ENCODE measurements around the gene HOXA5. TPM values are rescaled to one million over a fixed set of nuclear protein-coding genes. Genes with fewer than 3 reads are reported as not detected.

HOXA5 gene
- total RNA-seq, 1 donor from 2014 or later: not detected

DNA sequence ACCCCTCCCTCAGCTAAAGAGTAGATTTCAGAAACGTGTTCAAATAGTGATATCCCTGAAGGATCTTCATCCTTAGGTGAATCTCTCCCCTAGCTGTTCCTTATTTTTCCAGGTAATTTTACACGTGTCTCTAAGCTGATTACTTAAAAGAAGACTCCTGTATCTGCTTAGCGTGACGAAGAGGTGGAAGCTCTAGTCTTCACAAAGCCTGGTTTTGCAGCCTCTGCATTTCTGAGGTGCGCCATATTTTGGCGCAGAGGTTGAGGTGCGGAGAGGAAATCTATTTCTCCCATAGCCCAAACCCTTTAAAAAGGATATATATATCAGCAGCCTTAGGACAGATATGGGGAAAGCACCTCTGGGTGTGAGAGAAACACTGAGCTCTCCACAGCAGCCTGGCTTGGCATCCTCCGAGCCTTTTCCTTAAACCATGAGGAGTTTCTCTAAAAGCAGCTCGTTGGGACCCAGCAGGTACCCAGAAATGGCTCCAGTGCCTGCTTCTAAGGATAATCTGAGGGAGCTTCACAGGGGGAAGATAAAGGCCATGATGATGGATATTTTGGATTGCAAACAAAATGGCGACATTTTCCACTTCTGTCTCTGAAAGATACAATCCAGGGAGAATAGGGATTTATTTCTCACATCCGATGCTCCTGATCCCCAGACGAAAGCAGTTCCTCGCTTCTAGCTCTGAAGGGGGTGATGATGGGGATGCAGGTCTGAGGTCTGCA lies 38.0 kb downstream of the HOXA5 start:
- Mint-ChIP-seq H3K4me1 (ENCODE audit: low read depth) (peaks cover 13% of the 10 kb centered on the region), H3K27me3 (ENCODE audit: insufficient read depth) (peaks cover 47% of the 10 kb centered on the region), H3K4me3 (no peak overlapping the region), H3K9me3 (no peaks in the 10 kb centered on the region), H3K27ac (no peak overlapping the region), H3K36me3 (ENCODE audit: low read depth) (no peaks in the 10 kb centered on the region)
- intact Hi-C loops (cut with micrococcal nuclease): no loop called here
- no peak for DNase-seq (ENCODE audit: low spot score)

DNA sequence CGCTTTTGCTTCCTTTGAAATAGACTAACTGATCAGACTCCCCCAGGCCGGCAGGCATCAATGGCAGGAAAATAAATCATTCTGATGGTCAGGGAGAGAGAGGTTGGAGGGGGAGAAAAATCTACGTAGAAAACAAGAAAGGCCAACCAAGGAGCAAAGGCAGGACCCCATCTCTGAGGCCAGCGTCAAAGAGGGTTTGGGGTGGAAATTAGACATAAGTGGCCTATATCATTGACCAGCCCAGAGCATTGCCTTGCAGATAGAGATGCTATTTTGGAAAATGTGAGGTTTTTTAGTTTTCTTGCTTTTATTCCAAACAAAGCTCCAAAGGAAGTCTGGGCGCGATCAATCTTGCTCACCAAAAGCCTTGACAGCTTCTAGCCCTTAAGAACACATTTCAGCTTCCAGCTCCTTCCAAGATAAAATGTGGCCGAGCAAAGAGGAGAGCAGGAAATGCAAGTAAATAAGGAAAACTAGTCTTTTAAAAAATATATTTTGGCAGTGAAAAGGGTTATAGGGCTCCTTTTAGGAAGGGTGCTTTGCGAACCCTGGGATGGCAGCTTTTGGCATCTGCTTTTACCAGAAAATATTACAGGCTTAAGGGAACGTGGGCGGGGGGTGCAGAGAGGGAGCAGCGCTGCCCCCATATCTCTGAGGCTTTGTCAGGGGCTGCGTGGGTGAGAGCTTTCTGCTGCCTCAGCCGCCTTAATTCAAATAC lies 39.0 kb downstream of the HOXA5 start:
- peaks cover 13% of the 10 kb centered on the region for H3K4me1 Mint-ChIP-seq (ENCODE audit: low read depth)
- peaks cover 51% of the 10 kb centered on the region for H3K27me3 Mint-ChIP-seq (ENCODE audit: insufficient read depth)

DNA sequence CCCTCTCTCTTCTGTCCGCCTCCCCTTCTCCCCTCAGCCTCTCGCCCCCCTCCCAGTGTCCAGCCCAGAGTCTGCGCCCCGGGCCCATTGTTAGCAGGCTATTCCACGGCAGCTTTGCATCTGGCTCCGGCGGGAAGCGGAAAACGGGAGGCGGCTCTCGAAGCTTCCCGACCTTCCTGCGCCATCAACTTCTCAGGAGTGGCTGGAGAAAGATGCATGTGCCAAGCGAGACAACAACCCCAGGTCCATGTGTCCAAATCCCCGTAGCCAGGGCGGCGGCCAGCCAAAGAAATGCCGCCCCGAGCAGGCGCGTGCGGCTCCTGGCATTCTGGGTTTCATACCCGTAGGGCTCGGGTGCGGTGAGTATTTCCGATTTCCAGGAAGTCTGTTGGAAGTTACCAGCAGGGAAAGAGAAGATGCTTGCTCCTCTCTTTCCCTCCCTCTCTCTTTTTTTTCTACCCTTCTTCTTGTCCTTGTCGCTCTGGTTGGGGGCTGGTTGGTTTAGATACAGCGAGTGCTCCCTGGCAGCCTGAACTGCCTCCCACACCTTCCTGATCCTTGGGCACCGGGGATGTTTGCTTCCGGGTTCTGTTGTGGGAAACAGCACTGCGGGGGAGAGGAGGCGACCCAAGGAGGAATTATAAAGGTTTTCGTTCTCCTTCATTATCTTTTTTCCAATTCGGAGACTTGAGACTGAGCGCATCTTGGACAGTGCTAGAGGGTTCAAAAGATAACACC lies 39.8 kb downstream of the HOXA5 start:
- intact Hi-C loops (cut with micrococcal nuclease): no loop called here
- H3K27me3 Mint-ChIP-seq (ENCODE audit: insufficient read depth): peaks cover 59% of the 10 kb centered on the region

More for the DNA sequence above, 39.0 kb downstream of the HOXA5 start:
- no peaks in the 10 kb centered on the region for H3K9me3 Mint-ChIP-seq
- intact Hi-C loops (cut with micrococcal nuclease): no loop called here
- H3K36me3 Mint-ChIP-seq (ENCODE audit: low read depth): no peaks in the 10 kb centered on the region
- H3K27ac Mint-ChIP-seq: no peak overlapping the region
- H3K4me3 Mint-ChIP-seq: no peak overlapping the region
- DNase-seq (ENCODE audit: low spot score): no peak

DNA sequence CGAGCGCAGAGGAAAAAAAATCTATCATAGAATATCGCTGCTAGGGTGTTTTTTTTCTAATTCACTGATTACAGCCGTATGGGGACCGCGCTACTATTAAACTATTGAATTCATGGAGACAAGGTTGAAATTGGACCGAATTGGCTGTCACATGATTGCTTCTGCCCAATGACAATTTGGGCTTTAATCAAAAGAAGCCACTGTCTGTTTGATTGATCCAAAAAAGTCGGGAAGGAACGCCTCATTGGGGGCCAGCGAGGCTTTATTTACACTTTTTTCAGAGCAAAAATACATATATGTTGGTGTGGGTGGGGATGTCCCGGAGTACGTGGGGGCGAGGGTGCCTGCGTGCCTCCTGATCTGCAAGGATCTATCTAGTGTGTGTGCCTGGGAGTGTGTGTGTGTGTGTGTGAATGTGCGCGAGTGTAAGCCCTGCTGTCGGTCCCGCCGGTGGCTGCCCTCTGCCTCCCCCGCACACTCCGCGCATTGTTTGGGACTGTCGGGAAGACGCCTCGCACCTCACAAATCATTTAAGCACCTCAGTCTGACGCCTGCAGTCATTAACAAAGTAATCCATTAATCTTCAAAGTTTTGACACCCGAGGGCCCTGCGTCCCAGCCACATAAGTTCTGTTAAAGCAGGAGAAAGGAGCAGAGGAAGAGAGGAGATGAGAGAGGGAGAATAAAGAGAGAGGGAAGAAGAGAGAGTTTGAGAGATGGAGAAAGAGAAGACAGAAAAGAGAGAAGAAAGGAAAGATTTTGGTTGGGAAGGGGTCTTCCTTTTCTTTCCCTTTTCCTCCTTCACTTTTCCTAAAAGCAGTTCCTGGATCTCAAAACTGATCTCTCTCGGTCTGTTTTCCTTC lies 40.7 kb downstream of the HOXA5 start, which contains the start of gene HOXA2:
HOXA2 (minus strand) TSS at position 103 of the 862 bp plus-strand sequence. CDS start 183 bp downstream, outside the sequence.
- H3K36me3 Mint-ChIP-seq (ENCODE audit: low read depth): peaks cover 3% of the 10 kb centered on the region
- peaks cover 65% of the 10 kb centered on the region for H3K27me3 Mint-ChIP-seq (ENCODE audit: insufficient read depth)
- intact Hi-C loops (cut with micrococcal nuclease): no loop called here
- H3K9me3 Mint-ChIP-seq: no peaks in the 10 kb centered on the region
- no peak within 1 kb of the TSS for H3K4me3 Mint-ChIP-seq
- DNase-seq (ENCODE audit: low spot score): no peak
- peak within 1 kb of the TSS; percentile 26 for H3K27ac Mint-ChIP-seq
- H3K4me1 Mint-ChIP-seq (ENCODE audit: low read depth): peaks cover 13% of the 10 kb centered on the region

More for the DNA sequence above, 39.8 kb downstream of the HOXA5 start:
- no peak overlapping the region for H3K4me3 Mint-ChIP-seq
- H3K27ac Mint-ChIP-seq: no peak overlapping the region
- H3K4me1 Mint-ChIP-seq (ENCODE audit: low read depth): peaks cover 13% of the 10 kb centered on the region
- DNase-seq (ENCODE audit: low spot score): no peak
- H3K36me3 Mint-ChIP-seq (ENCODE audit: low read depth): peaks cover 3% of the 10 kb centered on the region
- no peaks in the 10 kb centered on the region for H3K9me3 Mint-ChIP-seq

DNA sequence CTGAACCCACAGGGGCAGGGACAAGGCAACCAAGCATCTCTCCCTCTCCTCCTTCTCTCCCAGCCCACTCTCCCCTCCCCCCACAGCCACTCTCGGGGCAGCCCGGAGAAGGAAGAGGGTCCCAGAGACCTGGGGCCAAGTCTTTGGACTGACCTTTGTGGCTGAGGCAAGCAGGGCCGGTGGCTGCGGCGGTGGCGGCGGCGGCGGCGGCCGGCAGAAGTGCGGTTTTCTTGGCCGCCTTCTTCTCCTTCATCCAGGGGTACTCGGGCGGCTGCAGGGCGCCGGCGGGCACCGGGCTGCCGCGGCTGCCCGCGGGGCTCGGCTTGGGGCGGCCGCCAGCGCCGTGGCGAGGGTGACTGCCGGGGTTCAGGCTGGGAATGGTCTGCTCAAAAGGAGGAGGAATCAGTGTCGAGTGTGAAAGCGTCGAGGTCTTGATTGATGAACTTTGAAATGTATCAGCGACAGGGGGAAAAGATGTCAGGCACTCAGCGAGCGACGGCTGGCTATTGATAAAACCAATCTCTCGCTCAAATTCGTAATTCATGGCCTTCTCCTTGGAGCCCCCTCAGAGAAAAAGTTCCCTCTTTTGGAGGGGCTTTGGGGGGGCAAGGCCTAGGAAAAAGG lies 41.4 kb downstream of the HOXA5 start:
- H3K4me3 Mint-ChIP-seq: no peak overlapping the region
- intact Hi-C loops (cut with micrococcal nuclease): no loop called here

DNA sequence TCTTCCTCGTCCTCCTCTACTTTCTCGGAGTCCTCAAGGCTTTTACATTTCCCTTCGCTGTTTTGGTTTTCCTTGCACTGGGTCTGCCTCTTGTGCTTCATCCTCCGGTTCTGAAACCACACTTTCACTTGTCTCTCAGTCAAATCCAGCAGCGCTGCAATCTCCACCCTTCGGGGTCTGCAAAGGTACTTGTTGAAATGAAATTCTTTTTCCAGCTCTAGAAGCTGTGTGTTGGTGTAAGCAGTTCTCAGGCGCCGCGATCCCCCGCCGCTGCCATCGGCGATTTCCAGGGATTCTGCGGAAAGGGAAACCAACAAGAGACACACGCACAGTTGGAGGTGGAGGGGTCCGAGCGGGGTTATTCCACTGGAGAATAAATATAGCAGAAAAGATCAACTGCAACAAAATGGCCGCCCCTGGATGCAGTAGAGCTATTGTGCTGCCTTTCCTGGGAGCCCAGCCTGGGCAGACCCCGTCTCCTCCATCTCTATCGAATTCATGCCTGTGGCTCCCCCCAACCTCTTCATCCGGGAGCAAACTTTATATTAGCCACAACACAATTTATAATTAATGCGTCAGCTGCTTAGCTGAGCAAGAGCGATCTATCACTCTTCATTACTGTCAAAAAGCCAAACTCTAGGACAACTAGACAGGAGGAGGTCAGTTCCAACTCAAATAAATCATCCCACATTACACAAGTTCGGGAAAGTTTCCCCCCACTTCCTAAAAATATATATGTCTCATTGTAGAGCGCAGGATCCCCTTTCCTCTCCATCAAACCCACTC lies 42.1 kb downstream of the HOXA5 start:
- H3K9me3 Mint-ChIP-seq: no peaks in the 10 kb centered on the region
- peaks cover 19% of the 10 kb centered on the region for H3K4me1 Mint-ChIP-seq (ENCODE audit: low read depth)
- intact Hi-C loops (cut with micrococcal nuclease): no loop called here
- peaks cover 3% of the 10 kb centered on the region for H3K36me3 Mint-ChIP-seq (ENCODE audit: low read depth)
- no peak for DNase-seq (ENCODE audit: low spot score)
- H3K4me3 Mint-ChIP-seq: no peak overlapping the region
- H3K27ac Mint-ChIP-seq: no peak overlapping the region
- peaks cover 73% of the 10 kb centered on the region for H3K27me3 Mint-ChIP-seq (ENCODE audit: insufficient read depth)

More for the DNA sequence above, 41.4 kb downstream of the HOXA5 start:
- Mint-ChIP-seq H3K27ac (no peak overlapping the region), H3K27me3 (ENCODE audit: insufficient read depth) (peaks cover 71% of the 10 kb centered on the region), H3K36me3 (ENCODE audit: low read depth) (peaks cover 3% of the 10 kb centered on the region), H3K4me1 (ENCODE audit: low read depth) (peaks cover 17% of the 10 kb centered on the region), H3K9me3 (no peaks in the 10 kb centered on the region)
- DNase-seq (ENCODE audit: low spot score): no peak

DNA sequence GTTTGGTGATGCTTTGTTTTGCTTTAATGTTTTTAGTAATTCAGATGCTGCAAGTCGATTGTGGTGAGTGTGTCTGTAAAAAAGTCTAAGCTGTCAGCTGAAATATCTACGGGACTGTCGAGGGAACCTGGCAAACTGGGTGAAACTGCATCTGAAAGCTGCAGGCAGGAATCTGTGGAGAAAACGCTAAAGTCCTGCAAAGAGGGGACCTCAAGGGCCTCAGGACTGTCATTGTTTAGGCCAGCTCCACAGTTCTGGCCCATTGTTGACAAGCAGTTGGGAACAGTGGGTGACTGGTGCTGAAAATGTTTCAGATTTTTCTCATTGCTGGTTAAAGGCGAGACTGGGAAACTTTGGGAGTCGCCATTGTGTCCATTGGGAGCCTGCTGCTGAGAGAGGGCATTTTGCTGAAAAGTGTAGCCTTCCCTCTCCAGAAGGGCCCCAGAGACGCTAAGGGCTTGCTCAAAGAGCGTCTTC lies 42.7 kb downstream of the HOXA5 start:
- intact Hi-C loops (cut with micrococcal nuclease): no loop called here
- Mint-ChIP-seq H3K27ac (no peak overlapping the region), H3K4me3 (no peak overlapping the region), H3K27me3 (ENCODE audit: insufficient read depth) (peaks cover 74% of the 10 kb centered on the region), H3K9me3 (no peaks in the 10 kb centered on the region), H3K4me1 (ENCODE audit: low read depth) (peaks cover 20% of the 10 kb centered on the region), H3K36me3 (ENCODE audit: low read depth) (peaks cover 3% of the 10 kb centered on the region)
- DNase-seq (ENCODE audit: low spot score): no peak

DNA sequence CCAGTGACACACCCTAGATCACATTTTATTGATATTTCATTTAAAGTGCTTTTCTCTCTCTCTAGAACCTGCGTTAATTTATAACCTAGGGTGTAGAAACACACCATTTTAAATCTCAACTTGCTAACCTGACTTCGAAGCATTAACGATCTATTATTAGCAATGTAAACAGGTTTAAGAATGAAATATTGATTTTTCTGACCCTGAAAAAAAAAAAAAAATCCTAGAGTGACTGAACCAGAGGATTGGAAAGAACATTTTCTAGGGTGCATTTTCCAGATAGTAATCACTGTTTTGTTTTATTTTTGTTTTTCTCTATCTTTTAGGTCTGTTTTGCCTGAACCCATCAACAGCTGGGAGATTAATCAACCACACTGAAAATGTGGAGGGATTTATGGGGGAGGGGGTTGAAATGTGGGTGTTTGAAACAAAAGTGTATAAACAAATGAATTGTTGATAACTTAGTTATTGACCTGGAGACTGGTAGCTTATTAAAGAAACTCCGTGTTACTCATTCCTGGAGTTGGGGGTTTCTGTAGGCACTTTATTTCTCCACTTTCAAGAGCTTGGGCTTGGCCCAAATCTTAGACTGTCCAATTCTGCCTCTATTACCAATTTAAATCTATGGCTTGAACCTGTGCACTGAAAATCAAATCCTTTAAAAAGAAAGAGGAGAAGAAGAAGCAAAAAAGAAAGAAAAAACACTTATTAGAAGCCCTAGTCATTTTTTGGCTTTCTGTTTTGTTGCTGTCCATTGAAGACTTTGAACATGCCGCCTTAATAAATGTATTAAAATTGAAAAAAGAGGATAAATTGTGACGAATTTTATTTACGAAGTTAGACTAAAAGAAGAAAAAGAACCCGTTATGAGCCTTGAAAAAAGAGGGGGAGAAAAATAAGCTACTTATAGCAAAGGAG lies 43.8 kb downstream of the HOXA5 start:
- intact Hi-C loops (cut with micrococcal nuclease): loop anchor here (5.0 kb wide), 3 partner anchors 53 to 143 kb away; partner anchors contain the start of genes EVX1, HOXA13 and HOXA3
- Mint-ChIP-seq H3K4me1 (ENCODE audit: low read depth) (peaks cover 26% of the 10 kb centered on the region), H3K27me3 (ENCODE audit: insufficient read depth) (peaks cover 78% of the 10 kb centered on the region), H3K36me3 (ENCODE audit: low read depth) (peaks cover 3% of the 10 kb centered on the region), H3K9me3 (no peaks in the 10 kb centered on the region), H3K4me3 (no peak overlapping the region), H3K27ac (no peak overlapping the region)
- no peak for DNase-seq (ENCODE audit: low spot score)

DNA sequence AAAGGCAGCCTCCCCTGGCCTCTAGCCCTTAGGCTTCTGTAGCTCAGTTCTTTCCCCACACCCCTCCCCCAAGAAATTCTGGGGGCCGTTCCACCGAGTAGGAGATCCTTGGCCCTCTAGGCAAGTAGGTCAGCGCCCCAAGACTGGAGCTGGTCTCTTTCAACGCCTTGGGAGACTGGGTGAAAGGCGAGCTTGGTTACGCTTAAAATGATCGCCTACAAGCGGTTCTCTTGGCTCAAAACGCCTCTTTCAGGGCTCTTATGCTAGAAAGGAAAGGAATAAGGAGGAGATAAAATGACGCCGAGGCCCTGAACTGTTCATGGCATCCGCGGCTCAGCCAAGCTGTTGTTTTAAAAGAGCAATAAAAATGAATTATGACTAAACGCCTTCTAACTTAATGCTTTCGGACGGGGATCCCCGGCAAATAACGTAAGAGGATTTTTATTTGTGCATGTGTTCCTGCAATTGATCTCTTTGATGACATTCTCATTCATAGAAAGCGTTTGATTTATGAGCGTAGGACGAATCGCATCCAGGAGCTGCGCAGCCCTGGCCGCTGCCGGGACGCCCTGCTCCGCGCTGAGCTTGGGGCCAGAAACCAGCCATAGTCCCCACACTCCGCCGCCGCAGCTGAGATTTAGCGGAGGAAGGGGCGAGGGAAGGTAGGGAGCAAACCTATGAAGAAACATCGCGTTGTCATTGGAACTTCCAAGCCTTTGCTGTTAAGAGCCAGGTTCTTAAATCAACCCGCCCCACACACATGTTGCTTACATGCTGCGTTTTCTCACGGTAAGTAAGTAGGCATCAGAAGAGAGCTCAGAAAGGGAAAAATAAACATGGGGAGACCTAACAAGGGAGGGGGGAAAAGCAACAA lies 44.7 kb downstream of the HOXA5 start:
- Mint-ChIP-seq H3K4me3 (no peak overlapping the region), H3K27ac (no peak overlapping the region), H3K4me1 (ENCODE audit: low read depth) (peaks cover 29% of the 10 kb centered on the region), H3K27me3 (ENCODE audit: insufficient read depth) (peaks cover 81% of the 10 kb centered on the region), H3K36me3 (ENCODE audit: low read depth) (peaks cover 3% of the 10 kb centered on the region), H3K9me3 (no peaks in the 10 kb centered on the region)
- no peak for DNase-seq (ENCODE audit: low spot score)
- intact Hi-C loops (cut with micrococcal nuclease): loop anchor here (5.0 kb wide), 3 partner anchors 53 to 143 kb away; partner anchors contain the start of genes EVX1, HOXA13 and HOXA3

Measured in activated T-helper 1 cell treated with anti-CD3 and anti-CD28 coated beads, Interleukin-12 subunit alpha, Interleukin-12 subunit beta, Interleukin-2, Interleukin-4 antibody, amounts not matched to agents 30 ng/mL and 10 ng/mL and 1 ng/mL, durations not matched to agents 14 hours and 24 hours and 36 hours (primary cell).